ENCODE measurements around the gene GRID1.

The GRID1 gene

GRCh38 chr10:86266446-86267242, 100.0 kb downstream of the GRID1 start:
- no peak for DNase-seq (ENCODE audit: low read depth)

- no peak for DNase-seq (ENCODE audit: low read depth)
Measured at GRCh38 chr10:86265895-86266259, 100.7 kb downstream of the GRID1 start.

- no peak for DNase-seq (ENCODE audit: low read depth)
Measured at GRCh38 chr10:86265236-86265894, 101.2 kb downstream of the GRID1 start.

- no peak for DNase-seq (ENCODE audit: low read depth)
Measured at GRCh38 chr10:86264481-86265231, 101.9 kb downstream of the GRID1 start.

- DNase-seq (ENCODE audit: low read depth), result no peak
Measured at GRCh38 chr10:86263907-86264306, 102.7 kb downstream of the GRID1 start.

- DNase-seq (ENCODE audit: low read depth), result no peak
Measured at GRCh38 chr10:86263209-86263608, 103.4 kb downstream of the GRID1 start.

GRCh38 chr10:86262688-86263181, 103.9 kb downstream of the GRID1 start:
- DNase-seq (ENCODE audit: low read depth), result no peak

GRCh38 chr10:86261941-86262687, 104.5 kb downstream of the GRID1 start:
- DNase-seq (ENCODE audit: low read depth), result no peak

- DNase-seq (ENCODE audit: low read depth), result no peak
Measured at GRCh38 chr10:86261470-86261869, 105.1 kb downstream of the GRID1 start.

GRCh38 chr10:86260564-86260963, 106.0 kb downstream of the GRID1 start:
- DNase-seq (ENCODE audit: low read depth), result no peak

GRCh38 chr10:86259901-86260562, 106.6 kb downstream of the GRID1 start:
- DNase-seq (ENCODE audit: low read depth), result no peak

GRCh38 chr10:86258941-86259340, 107.7 kb downstream of the GRID1 start:
- no peak for DNase-seq (ENCODE audit: low read depth)

- no peak for DNase-seq (ENCODE audit: low read depth)
Measured at GRCh38 chr10:86258499-86258898, 108.1 kb downstream of the GRID1 start.

- DNase-seq (ENCODE audit: low read depth), result no peak
Measured at GRCh38 chr10:86257683-86258082, 108.9 kb downstream of the GRID1 start.

GRCh38 chr10:86256690-86257315, 109.8 kb downstream of the GRID1 start:
- DNase-seq (ENCODE audit: low read depth), result no peak

- no peak for DNase-seq (ENCODE audit: low read depth)
Measured at GRCh38 chr10:86255405-86256251, 111.0 kb downstream of the GRID1 start.

GRCh38 chr10:86254526-86255174, 111.9 kb downstream of the GRID1 start:
- DNase-seq (ENCODE audit: low read depth), result no peak

- no peak for DNase-seq (ENCODE audit: low read depth)
Measured at GRCh38 chr10:86254081-86254480, 112.5 kb downstream of the GRID1 start.

Data from stimulated activated CD8-positive, alpha-beta memory T cell treated with anti-CD3 and anti-CD28 coated beads, Interleukin-4, amount 100 ng/mL, for 24 hours (primary cell).